GM12878 (cell line): ENCODE results near the gene ANTXR1. TPM values are rescaled to one million over a fixed set of nuclear protein-coding genes. Genes with fewer than 3 reads are reported as not detected.

Experiments
- ATAC-seq: fragments of 200-7000 bp; cut with Tn5 transposase; 3 replicates; pipeline ENCODE4 v1.9.1; 2020; ENCODE audit warnings: mild to moderate bottlenecking, moderate library complexity
- BruUV-seq: library from RNA; stranded (reverse); fragments of 400-500 nt; replicated peaks from 2 replicates; lab custom pipeline; 2021; lab: Mats Ljungman, UMichigan
- CTCF ChIA-PET: fragments of 300-600 bp; sonication (Branson Sonifier 250); formaldehyde crosslinking; extraction: SDS; loops from one replicate; lab custom pipeline; 2021; ENCODE audit warnings: inconsistent platforms; lab: Yijun Ruan, JAX
- POLR2A ChIA-PET: fragments of 350-600 bp; formaldehyde crosslinking; extraction: SDS; loops from one replicate; lab custom pipeline; 2021; ENCODE audit warnings: inconsistent platforms; lab: Charles Lee
- RAD21 ChIA-PET: fragments of 300-600 bp; sonication (Branson Sonifier 250); formaldehyde crosslinking; loops from one replicate; lab custom pipeline; 2023; ENCODE audit warnings: antibody characterized with exemption; ENCODE audit not compliant: unreplicated experiment; lab: Charles Lee
- SMC1A ChIA-PET: fragments of 300-600 bp; sonication (Branson Sonifier 250); formaldehyde crosslinking; loops from one replicate; lab custom pipeline; 2023; ENCODE audit not compliant: unreplicated experiment, uncharacterized antibody; lab: Charles Lee
- DNase-seq: peaks from one replicate; pipeline ENCODE4 v3.0.0-alpha.2; 2011; ENCODE audit warnings: low read depth, low spot score
- FAIRE-seq: peaks from 3 replicates; lab custom pipeline; 2011; peaks lifted over from hg19 to GRCh38; lab: Jason Lieb, UNC
- H2AFZ ChIP-seq: 2 replicates; pipeline ENCODE4 v1.6.0; 2011; ENCODE audit warnings: low read depth, low read length, control low read depth; ENCODE audit not compliant: control insufficient read depth
- H3K27ac ChIP-seq: 2 replicates; pipeline ENCODE4 v1.5.1; 2011; ENCODE audit warnings: control low read depth; ENCODE audit not compliant: control insufficient read depth, insufficient read depth
- H3K27me3 ChIP-seq, 2 experiments: replicated peaks in 1 of 2; 2 replicates each; pipeline versions ENCODE4 v1.6.0 to v1.6.1; 2011; ENCODE audit warnings: low read length in 1 of 2; ENCODE audit not compliant: control insufficient read depth in 2 of 2, insufficient read depth in 2 of 2
- H3K36me3 ChIP-seq, 2 experiments: 2 replicates each; pipeline ENCODE4 v1.5.1; 2011; ENCODE audit warnings: low read length in 1 of 2; ENCODE audit not compliant: control insufficient read depth in 2 of 2, insufficient read depth in 2 of 2
- H3K4me1 ChIP-seq: 2 replicates; pipeline ENCODE4 v1.6.1; 2011; ENCODE audit warnings: mild to moderate bottlenecking, low read length, moderate library complexity, mixed read lengths; ENCODE audit not compliant: control insufficient read depth, insufficient read depth
- H3K4me2 ChIP-seq: 2 replicates; pipeline ENCODE4 v1.6.0; 2011; ENCODE audit warnings: control low read depth; ENCODE audit not compliant: control insufficient read depth, insufficient read depth
- H3K4me3 ChIP-seq: fragments of 200-600 bp; sonication (generic); 2 replicates; pipeline ENCODE4 v1.5.1; 2016
- H3K79me2 ChIP-seq: 2 replicates; pipeline ENCODE4 v1.6.0; 2011; ENCODE audit warnings: low read length; ENCODE audit not compliant: control insufficient read depth, insufficient read depth
- H3K9ac ChIP-seq: 2 replicates; pipeline ENCODE4 v1.8.0; 2011; ENCODE audit warnings: low read length, control low read depth, mixed read lengths; ENCODE audit not compliant: control insufficient read depth, insufficient read depth
- H3K9me3 ChIP-seq: replicated peaks from 3 replicates; pipeline ENCODE4 v1.5.1; 2011; ENCODE audit warnings: mild to moderate bottlenecking, low read length; ENCODE audit not compliant: control insufficient read depth, insufficient read depth
- H4K20me1 ChIP-seq: 2 replicates; pipeline ENCODE4 v1.6.0; 2011; ENCODE audit not compliant: control insufficient read depth, insufficient read depth
- BMI1 ChIP-seq: fragments of 450-650 bp; IDR thresholded peaks from 2 replicates; pipeline ENCODE4 v1.6.1; 2016; ENCODE audit warnings: mild to moderate bottlenecking, moderate library complexity, borderline replicate concordance
- CBX3 ChIP-seq: fragments of 200-600 bp; sonication (generic); IDR thresholded peaks from 2 replicates; pipeline ENCODE4 v1.6.1; 2016; ENCODE audit warnings: low read depth, borderline replicate concordance
- HDAC6 ChIP-seq: fragments of 200-600 bp; sonication (generic); IDR thresholded peaks from one replicate; pipeline ENCODE4 v1.8.0; 2017; ENCODE audit warnings: antibody characterized with exemption; ENCODE audit not compliant: unreplicated experiment
- KAT2A ChIP-seq: conservative IDR thresholded peaks from 2 replicates; pipeline ENCODE4 v1.6.1; 2011; ENCODE audit warnings: low read depth, low read length; ENCODE audit not compliant: control insufficient read depth
- NFYA ChIP-seq: IDR thresholded peaks from 2 replicates; pipeline ENCODE4 v1.6.1; 2011; ENCODE audit warnings: low read depth, mild to moderate bottlenecking, low read length, improper control_type of control experiment, borderline replicate concordance
- WRNIP1 ChIP-seq: IDR thresholded peaks from 2 replicates; pipeline ENCODE4 v1.6.1; 2011; ENCODE audit warnings: low read depth, low read length, improper control_type of control experiment, borderline replicate concordance
- ZNF217 ChIP-seq: fragments of 450-650 bp; IDR thresholded peaks from 2 replicates; pipeline ENCODE4 v1.6.1; 2017; ENCODE audit warnings: antibody characterized with exemption, mild to moderate bottlenecking
- whole genome bisulfite sequencing: methylation state at CpG from one replicate; pipeline ENCODE4 v1.1.6; 2016; ENCODE audit warnings: low lambda C conversion rate; ENCODE audit not compliant: insufficient replicate concordance, insufficient coverage; ENCODE audit errors: missing lambda C conversion rate; 5-methylcytosine and 5-hydroxymethylcytosine counted together
- in situ Hi-C: fragments of 300-500 bp; cut with MboI; formaldehyde crosslinking; loops from 9 replicates; pipeline ENCODE4 v1.14.3; 2018; ENCODE audit warnings: mixed read lengths
- intact Hi-C: fragments of 100-400 bp; cut with micrococcal nuclease; formaldehyde crosslinking; loops from one replicate; pipeline ENCODE4 v1.14.2; 2022; ENCODE audit not compliant: unreplicated experiment
- polyA plus RNA-seq, 11 experiments: library from polyadenylated mRNA; depleted of rRNA in 4 of 11; unstranded in 6 of 11; stranded (reverse) in 5 of 11; fragments of >200 nt; fragmentation: Nextera tagmentation in 4 of 11; fragmentation: Illumina TruSeq in 1 of 11; extraction: Ambion mirVana in 4 of 11; extraction: Trizol in 1 of 11; gene quantifications; 1 replicate in 1 of 11; 2 replicates in 10 of 11; pipeline versions ENCODE4 v1.2.1 to v1.2.3, GENCODE V29; 2011 to 2016; ENCODE audit warnings: inconsistent platforms in 2 of 11, missing spikeins in 2 of 11, low read depth in 1 of 11
- total RNA-seq, 4 experiments: library from RNA; depleted of rRNA in 3 of 4; stranded (reverse); fragments of >200 nt in 3 of 4; fragmentation: Illumina TruSeq in 1 of 4; extraction: Trizol in 1 of 4; gene quantifications; 2 replicates each; pipeline versions ENCODE4 v1.2.1 to v1.2.3, GENCODE V29; 2013 to 2021
- TF ChIP-seq, protein P1 (sequence below): IDR thresholded peaks from 2 replicates; pipeline ENCODE4 v1.6.1; 2012; ENCODE audit warnings: low read length, inconsistent platforms

Gene ANTXR1
- total and polyA plus RNA-seq, 10 of the 15 experiments (the other 5 are each of a cell fraction or from before 2014, with no cell fraction given), result 0.09 to 0.26 TPM; not detected in 8

- Histone ChIP-seq H3K4me1 (no peaks in the 10 kb centered on the region), H3K4me2 (no peak overlapping the region), H3K4me3 (no peak overlapping the region), H2AFZ (no peak overlapping the region), H3K79me2 (no peaks in the 10 kb centered on the region), H4K20me1 (no peaks in the 10 kb centered on the region), H3K9ac (no peak overlapping the region), H3K9me3 (no peaks in the 10 kb centered on the region), H3K27ac (no peak overlapping the region), H3K36me3 (no peaks in the 10 kb centered on the region), H3K27me3 (peaks cover 2 to 3% of the 10 kb centered on the region in 2 experiments)
- TF ChIP-seq BMI1 (no peak), NFYA (no peak), HDAC6 (no peak), CBX3 (no peak), KAT2A (no peak), WRNIP1 (no peak), ZNF217 (no peak)
- TF ChIP-seq, protein P1, sequence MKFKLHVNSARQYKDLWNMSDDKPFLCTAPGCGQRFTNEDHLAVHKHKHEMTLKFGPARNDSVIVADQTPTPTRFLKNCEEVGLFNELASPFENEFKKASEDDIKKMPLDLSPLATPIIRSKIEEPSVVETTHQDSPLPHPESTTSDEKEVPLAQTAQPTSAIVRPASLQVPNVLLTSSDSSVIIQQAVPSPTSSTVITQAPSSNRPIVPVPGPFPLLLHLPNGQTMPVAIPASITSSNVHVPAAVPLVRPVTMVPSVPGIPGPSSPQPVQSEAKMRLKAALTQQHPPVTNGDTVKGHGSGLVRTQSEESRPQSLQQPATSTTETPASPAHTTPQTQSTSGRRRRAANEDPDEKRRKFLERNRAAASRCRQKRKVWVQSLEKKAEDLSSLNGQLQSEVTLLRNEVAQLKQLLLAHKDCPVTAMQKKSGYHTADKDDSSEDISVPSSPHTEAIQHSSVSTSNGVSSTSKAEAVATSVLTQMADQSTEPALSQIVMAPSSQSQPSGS, result no peak
- BruUV-seq, result no TSS peak
- POLR2A ChIA-PET, result no interaction called here
- RAD21 ChIA-PET, result no interaction called here
- SMC1A ChIA-PET, result no interaction called here
- in situ Hi-C loops, result no loop called here
- DNase-seq, result no peak
- 0% methylated on average over 3 of the region's 3 CpGs for WGBS
- intact Hi-C loops, result no loop called here
- FAIRE-seq, result no peak
- CTCF ChIA-PET, result no interaction called here
- no peak for ATAC-seq
Observed at GRCh38 chr2:69190743-69191404, 177.9 kb downstream of the ANTXR1 start.
